Liver (tissue), 9 donors: Measurements from ENCODE around the gene FOXD1. TPM values are rescaled to one million over a fixed set of nuclear protein-coding genes. Genes with fewer than 3 reads are reported as not detected.

Experiments
- DNase-seq: peaks from one replicate; pipeline ENCODE4 v3.0.0-alpha.2; 2017; ENCODE audit warnings: low spot score
- H3K27ac ChIP-seq, 2 donors: one replicate each; pipeline ENCODE4 v1.7.0; 2013; ENCODE audit warnings: inconsistent platforms in 2 of 2, low read length in 2 of 2, control low read depth in 1 of 2, low read depth in 1 of 2, mild to moderate bottlenecking in 1 of 2
- H3K27me3 ChIP-seq, 4 donors: one replicate each; pipeline versions ENCODE4 v1.6.1 to v1.7.0; 2013; ENCODE audit warnings: low read length in 3 of 4, inconsistent platforms in 1 of 4, mild to moderate bottlenecking in 1 of 4, moderate library complexity in 1 of 4; ENCODE audit not compliant: control insufficient read depth in 4 of 4, insufficient read depth in 4 of 4
- H3K36me3 ChIP-seq, 4 donors: one replicate each; pipeline versions ENCODE4 v1.6.1 to v1.7.0; 2013; ENCODE audit warnings: low read length in 3 of 4, mild to moderate bottlenecking in 3 of 4, low read depth in 1 of 4, moderate library complexity in 1 of 4; ENCODE audit not compliant: control insufficient read depth in 4 of 4, insufficient read depth in 3 of 4
- H3K4me1 ChIP-seq, 4 donors: one replicate each; pipeline versions ENCODE4 v1.6.1 to v1.7.0; 2013; ENCODE audit warnings: low read length in 3 of 4, mild to moderate bottlenecking in 3 of 4, moderate library complexity in 1 of 4; ENCODE audit not compliant: control insufficient read depth in 4 of 4, insufficient read depth in 4 of 4
- H3K4me3 ChIP-seq, 3 donors: one replicate each; pipeline versions ENCODE4 v1.6.1 to v1.7.0; 2013; ENCODE audit warnings: low read length in 3 of 3, control low read depth in 1 of 3, low read depth in 1 of 3, mild to moderate bottlenecking in 1 of 3
- H3K9ac ChIP-seq, 2 donors: one replicate each; pipeline ENCODE4 v1.7.0; 2013; ENCODE audit warnings: low read length in 2 of 2, mild to moderate bottlenecking in 2 of 2, moderate library complexity in 2 of 2, control low read depth in 1 of 2, low read depth in 1 of 2
- H3K9me3 ChIP-seq, 4 donors: one replicate each; pipeline versions ENCODE4 v1.6.1 to v1.7.0; 2013; ENCODE audit warnings: low read length in 3 of 4; ENCODE audit not compliant: control insufficient read depth in 4 of 4
- ATF3 ChIP-seq: IDR thresholded peaks from 2 replicates; pipeline ENCODE4 v1.6.1; 2016; ENCODE audit warnings: antibody characterized with exemption
- EGR1 ChIP-seq, 2 donors: IDR thresholded peaks; 2 replicates each; pipeline ENCODE4 v1.6.1; 2016 to 2018; ENCODE audit warnings: antibody characterized with exemption in 2 of 2, low read depth in 2 of 2
- FOXA1 ChIP-seq: IDR thresholded peaks from 2 replicates; pipeline ENCODE4 v1.6.1; 2016; ENCODE audit warnings: antibody characterized with exemption
- FOXA2 ChIP-seq: IDR thresholded peaks from 2 replicates; pipeline ENCODE4 v1.6.1; 2016; ENCODE audit warnings: antibody characterized with exemption
- HNF4A ChIP-seq, 2 donors: conservative IDR thresholded peaks; 2 replicates each; pipeline ENCODE4 v1.6.1; 2016; ENCODE audit warnings: antibody characterized with exemption in 2 of 2, mild to moderate bottlenecking in 2 of 2
- HNF4G ChIP-seq: IDR thresholded peaks from 2 replicates; pipeline ENCODE4 v1.6.1; 2016; ENCODE audit warnings: antibody characterized with exemption
- JUND ChIP-seq, 2 donors: IDR thresholded peaks; 2 replicates each; pipeline ENCODE4 v1.6.1; 2016; ENCODE audit warnings: antibody characterized with exemption in 2 of 2
- NR2F2 ChIP-seq: IDR thresholded peaks from 2 replicates; pipeline ENCODE4 v1.6.1; 2016; ENCODE audit warnings: antibody characterized with exemption
- RAD21 ChIP-seq, 2 donors: IDR thresholded peaks; 2 replicates each; pipeline ENCODE4 v1.6.1; 2016; ENCODE audit warnings: antibody characterized with exemption in 2 of 2, mild to moderate bottlenecking in 2 of 2
- REST ChIP-seq: IDR thresholded peaks from 2 replicates; pipeline ENCODE4 v1.6.1; 2016; ENCODE audit warnings: antibody characterized with exemption, mild to moderate bottlenecking
- RXRA ChIP-seq, 2 donors: IDR thresholded peaks; 2 replicates each; pipeline ENCODE4 v1.6.1; 2017 to 2018; ENCODE audit warnings: antibody characterized with exemption in 2 of 2, mild to moderate bottlenecking in 1 of 2
- SP1 ChIP-seq: IDR thresholded peaks from 2 replicates; pipeline ENCODE4 v1.6.1; 2018; ENCODE audit warnings: antibody characterized with exemption, mild to moderate bottlenecking
- TAF1 ChIP-seq: conservative IDR thresholded peaks from 2 replicates; pipeline ENCODE4 v1.6.1; 2016; ENCODE audit warnings: antibody characterized with exemption, mild to moderate bottlenecking
- YY1 ChIP-seq: IDR thresholded peaks from 2 replicates; pipeline ENCODE4 v1.6.1; 2016; ENCODE audit warnings: antibody characterized with exemption, mild to moderate bottlenecking
- whole genome bisulfite sequencing: extraction: QIAGEN DNeasy Blood & Tissue Kit; methylation state at CpG from one replicate; pipeline ENCODE4 v1.1.7; 2013; 5-methylcytosine and 5-hydroxymethylcytosine counted together
- polyA plus RNA-seq, 2 donors: library from polyadenylated mRNA; stranded (reverse) in 1 of 2; unstranded in 1 of 2; fragments of 200-250 nt in 1 of 2; fragments of >200 nt in 1 of 2; fragmentation: Nextera tagmentation in 1 of 2; extraction: Ambion mirVana in 1 of 2; gene quantifications; one replicate each; pipeline versions ENCODE4 v1.2.1 to v1.2.3, GENCODE V29; 2013 to 2015
- total RNA-seq, 2 donors: library from RNA; depleted of rRNA; stranded (reverse); fragments of >200 nt; gene quantifications; one replicate each; pipeline ENCODE4 v1.2.3, GENCODE V29; 2014
- TF ChIP-seq, protein P1 (sequence below): IDR thresholded peaks from 2 replicates; pipeline ENCODE4 v1.6.1; 2016; ENCODE audit warnings: antibody characterized with exemption
- donor health status: healthy.
- donor health status: healthy.
- donor health status: healthy.
- donor health status: healthy.
- donor health status: healthy.

FOXD1 gene
- total and polyA plus RNA-seq, 4 donors: not detected

DNA sequence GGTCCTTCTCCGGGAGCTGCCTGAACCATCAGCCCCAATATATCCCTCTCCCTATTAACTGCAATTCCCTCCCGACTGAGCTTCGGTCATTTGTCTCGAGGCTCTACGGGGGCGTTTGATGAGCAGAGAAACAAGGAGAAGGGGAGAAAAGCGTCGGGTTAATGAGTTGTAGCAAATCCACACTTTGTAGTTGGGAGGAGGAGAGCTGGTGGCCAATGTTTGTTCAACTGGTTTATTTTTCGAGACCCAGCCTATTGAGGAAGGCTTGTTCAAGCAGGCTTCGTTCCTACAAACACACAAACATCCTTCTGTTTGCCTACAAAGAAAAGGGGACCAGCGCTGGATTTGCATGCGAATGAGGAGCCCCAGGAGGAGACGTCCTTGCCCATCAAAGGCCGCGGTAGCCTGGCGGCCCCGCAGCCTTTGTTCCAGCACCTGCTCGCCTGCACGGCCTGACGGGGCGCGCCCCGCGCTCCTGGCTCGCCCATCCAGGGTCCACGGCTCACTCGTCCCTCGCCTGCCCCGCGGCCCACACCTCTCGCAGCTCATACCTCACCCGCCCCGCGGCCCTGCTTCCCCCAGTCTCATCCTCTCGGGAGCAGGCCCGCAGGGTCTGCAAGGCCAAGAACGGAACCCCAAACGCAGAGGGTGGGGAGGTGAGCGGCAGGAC lies 4.6 kb downstream of the FOXD1 start:
- H3K27ac ChIP-seq: no peak overlapping the region
- H3K36me3 ChIP-seq: no peaks in the 10 kb centered on the region
- no peaks in the 10 kb centered on the region for H3K9me3 ChIP-seq
- H3K4me3 ChIP-seq: no peak overlapping the region
- H3K9ac ChIP-seq: no peak overlapping the region
- H3K27me3 ChIP-seq: peaks cover 8 to 48% (median 25%) of the 10 kb centered on the region in 4 donors
- TF ChIP-seq RAD21 (IDR thresholded peaks at IDR 0.05): no peak
- no peak for TF ChIP-seq HNF4A (conservative IDR thresholded peaks at IDR 0.05)
- no peak for TF ChIP-seq TAF1
- TF ChIP-seq RXRA (IDR thresholded peaks at IDR 0.05): no peak
- TF ChIP-seq ATF3: no peak
- TF ChIP-seq HNF4G: no peak
- no peak for TF ChIP-seq YY1
- no peak for TF ChIP-seq EGR1 (IDR thresholded peaks at IDR 0.05; ENCODE audit: low read depth in 2 of 2)
- TF ChIP-seq JUND (IDR thresholded peaks at IDR 0.05): no peak
- no peak for TF ChIP-seq REST
- TF ChIP-seq, protein P1, sequence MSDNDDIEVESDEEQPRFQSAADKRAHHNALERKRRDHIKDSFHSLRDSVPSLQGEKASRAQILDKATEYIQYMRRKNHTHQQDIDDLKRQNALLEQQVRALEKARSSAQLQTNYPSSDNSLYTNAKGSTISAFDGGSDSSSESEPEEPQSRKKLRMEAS: no peak
- TF ChIP-seq FOXA2: no peak
- no peak for TF ChIP-seq NR2F2
- no peak for TF ChIP-seq FOXA1
- no peak for TF ChIP-seq SP1
- WGBS: 7% methylated on average over 39 of the region's 39 CpGs
- H3K4me1 ChIP-seq: peaks cover 5 to 16% (median 14%) of the 10 kb centered on the region in 4 donors
- DNase-seq: no peak

DNA sequence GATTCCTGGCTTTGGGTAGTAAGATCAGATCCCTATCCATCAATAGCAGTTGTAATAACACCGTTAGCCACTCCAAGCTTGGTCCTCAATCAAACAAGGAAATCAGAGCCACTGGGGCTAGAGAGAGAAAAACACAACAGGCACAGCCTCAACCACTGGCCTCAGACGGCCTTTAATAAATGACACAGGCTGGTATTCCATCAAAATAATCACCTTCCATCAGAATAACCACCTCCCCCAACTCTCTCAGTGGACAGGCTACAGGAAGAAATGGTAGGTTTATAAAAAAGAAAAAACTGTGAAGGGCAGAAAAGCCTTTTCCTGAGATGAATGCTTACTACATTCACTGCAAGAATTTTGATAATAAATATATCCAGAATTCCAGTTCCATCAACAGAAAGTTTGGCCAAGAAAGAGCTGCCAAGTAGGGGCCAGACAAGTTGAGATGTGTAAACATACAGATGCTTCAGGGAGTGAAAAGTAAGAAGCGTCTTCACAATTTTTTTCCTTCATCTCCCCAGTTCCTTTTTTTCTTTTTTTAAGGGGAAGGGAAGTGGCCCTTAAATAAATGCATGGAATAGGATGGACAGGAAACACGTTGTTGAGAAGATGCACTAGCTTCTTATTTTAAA lies 5.5 kb downstream of the FOXD1 start:
- peaks cover 6 to 51% (median 26%) of the 10 kb centered on the region in 4 donors for H3K27me3 ChIP-seq
- 14% methylated on average over 4 of the region's 4 CpGs for WGBS
- TF ChIP-seq REST (no peak), HNF4A (conservative IDR thresholded peaks at IDR 0.05) (no peak), NR2F2 (no peak), HNF4G (no peak)

More for the DNA sequence above, 5.5 kb downstream of the FOXD1 start:
- no peak for DNase-seq
- H3K4me1 ChIP-seq: peaks cover 2 to 12% (median 7%) of the 10 kb centered on the region in 4 donors
- H3K9ac ChIP-seq: no peak overlapping the region
- H3K9me3 ChIP-seq: no peaks in the 10 kb centered on the region
- no peaks in the 10 kb centered on the region for H3K36me3 ChIP-seq
- no peak overlapping the region for H3K4me3 ChIP-seq
- no peak overlapping the region for H3K27ac ChIP-seq
